A673 (cell line): ENCODE results near the gene PDE11A. TPM values are rescaled to one million over a fixed set of nuclear protein-coding genes. Genes with fewer than 3 reads are reported as not detected.

Experiments
- BruUV-seq: library from RNA; stranded (reverse); fragments of 400-500 nt; replicated peaks from 2 replicates; lab custom pipeline; 2021; lab: Mats Ljungman, UMichigan
- CTCF ChIA-PET: fragments of 300-600 bp; sonication (Branson Sonifier 250); formaldehyde crosslinking; loops from one replicate; lab custom pipeline; 2022; ENCODE audit warnings: antibody characterized with exemption; lab: Charles Lee
- POLR2A ChIA-PET: fragments of 300-600 bp; sonication (Branson Sonifier 250); formaldehyde crosslinking; loops from one replicate; lab custom pipeline; 2022; ENCODE audit warnings: antibody characterized with exemption; ENCODE audit not compliant: low non-redundant PET; lab: Charles Lee
- DNase-seq: peaks from one replicate; pipeline ENCODE4 v3.0.0-alpha.2; 2015; ENCODE audit warnings: low spot score
- H3K27ac ChIP-seq: fragments of 200-600 bp; sonication (generic); 2 replicates; pipeline ENCODE4 v1.5.1; 2016; ENCODE audit warnings: mixed run types, low read depth, mild to moderate bottlenecking, mixed read lengths, antibody characterized with exemption, low read length; ENCODE audit not compliant: poor library complexity, severe bottlenecking
- H3K27me3 ChIP-seq: fragments of 200-600 bp; sonication (generic); replicated peaks from 2 replicates; pipeline ENCODE4 v1.6.1; 2017; ENCODE audit warnings: mixed run types, low read depth, mild to moderate bottlenecking, mixed read lengths, antibody characterized with exemption, low read length; ENCODE audit not compliant: insufficient read depth, poor library complexity
- H3K36me3 ChIP-seq: fragments of 200-600 bp; sonication (generic); 2 replicates; pipeline ENCODE4 v1.6.1; 2016; ENCODE audit warnings: mixed run types, mild to moderate bottlenecking, mixed read lengths, antibody characterized with exemption, low read length; ENCODE audit not compliant: insufficient read depth, poor library complexity, severe bottlenecking
- H3K4me1 ChIP-seq: fragments of 200-600 bp; sonication (generic); 2 replicates; pipeline ENCODE4 v1.6.1; 2017; ENCODE audit warnings: mixed run types, mild to moderate bottlenecking, mixed read lengths, antibody characterized with exemption, low read length; ENCODE audit not compliant: insufficient read depth, poor library complexity, severe bottlenecking
- H3K4me3 ChIP-seq: fragments of 200-600 bp; sonication (generic); 2 replicates; pipeline ENCODE4 v1.5.1; 2016; ENCODE audit warnings: low read depth, mixed run types, mild to moderate bottlenecking, mixed read lengths, low read length; ENCODE audit not compliant: poor library complexity, severe bottlenecking
- H3K9me3 ChIP-seq: fragments of 200-600 bp; sonication (generic); 2 replicates; pipeline ENCODE4 v1.6.1; 2016; ENCODE audit warnings: mixed run types, low read depth, mild to moderate bottlenecking, mixed read lengths, antibody characterized with exemption, low read length; ENCODE audit not compliant: poor library complexity, severe bottlenecking
- CTCF ChIP-seq: fragments of 300-800, 200-600 bp; sonication (generic); conservative IDR thresholded peaks from 2 replicates; pipeline ENCODE4 v1.5.1; 2017; ENCODE audit warnings: low read depth, mild to moderate bottlenecking, antibody characterized with exemption, low read length, moderate library complexity, mixed read lengths
- EZH2 ChIP-seq: fragments of 200-600 bp; sonication (generic); IDR thresholded peaks from 2 replicates; pipeline ENCODE4 v1.6.1; 2017; ENCODE audit warnings: borderline replicate concordance, low read depth, mild to moderate bottlenecking, mixed read lengths, antibody characterized with exemption, low read length; ENCODE audit not compliant: poor library complexity, severe bottlenecking
- intact Hi-C: fragments of 100-400 bp; cut with micrococcal nuclease; formaldehyde crosslinking; loops from one replicate; pipeline ENCODE4 v1.10.0; 2022; ENCODE audit not compliant: unreplicated experiment
- total RNA-seq: library from RNA; stranded (reverse); gene quantifications from 2 replicates; pipeline ENCODE4 v1.2.3, GENCODE V29; 2021

The PDE11A gene
- total RNA-seq, 1 experiment from 2014 or later = not detected

DNA sequence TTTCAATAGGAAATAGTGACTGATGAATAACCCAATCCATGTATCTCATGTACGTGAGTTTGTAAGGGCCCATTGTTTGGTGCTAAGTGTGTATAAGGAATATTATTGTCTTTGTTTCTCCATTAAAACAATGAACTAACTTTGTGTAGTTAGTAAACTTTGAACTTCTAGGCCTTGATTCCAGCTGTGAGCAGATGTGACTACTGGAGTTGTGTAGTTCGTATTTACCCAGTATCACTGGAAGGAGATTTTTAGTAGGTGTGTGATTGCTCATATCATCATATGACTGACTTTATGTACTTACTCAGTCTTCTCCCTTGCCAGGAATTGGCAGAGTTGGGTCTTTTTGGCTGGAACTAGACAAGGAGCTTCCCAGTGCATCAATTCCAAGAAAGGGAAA, 452.6 kb downstream of the PDE11A start:
- POLR2A ChIA-PET = no interaction called here
- CTCF ChIA-PET = no interaction called here
- TF ChIP-seq CTCF = no peak
- no peak for TF ChIP-seq EZH2

GRCh38 chr2:177619461-177619860, 453.1 kb downstream of the PDE11A start:
- Histone ChIP-seq H3K4me3 (peak overlapping the region; percentile 69), H3K36me3 (no peaks in the 10 kb centered on the region), H3K9me3 (no peaks in the 10 kb centered on the region), H3K27ac (peak overlapping the region; percentile 99), H3K4me1 (peaks cover 22% of the 10 kb centered on the region), H3K27me3 (no peaks in the 10 kb centered on the region)
- TF ChIP-seq CTCF (no peak), EZH2 (no peak)
- ChIA-PET POLR2A (no interaction called here), CTCF (no interaction called here)
- no TSS peak for BruUV-seq
- no peak for DNase-seq
- intact Hi-C loops = no loop called here

More for the DNA sequence above, 452.6 kb downstream of the PDE11A start:
- no peaks in the 10 kb centered on the region for H3K36me3 ChIP-seq
- peaks cover 20% of the 10 kb centered on the region for H3K4me1 ChIP-seq
- H3K4me3 ChIP-seq = no peak overlapping the region
- DNase-seq = no peak
- BruUV-seq = no TSS peak
- H3K9me3 ChIP-seq = no peaks in the 10 kb centered on the region
- no peak overlapping the region for H3K27ac ChIP-seq
- H3K27me3 ChIP-seq = no peaks in the 10 kb centered on the region
- intact Hi-C loops = loop anchor here (5.0 kb wide), 1 partner anchor 57 kb away; no protein-coding TSS in a partner anchor

GRCh38 chr2:177618255-177619253, 454.0 kb downstream of the PDE11A start:
- Histone ChIP-seq H3K9me3 (no peaks in the 10 kb centered on the region), H3K27ac (peak overlapping the region; percentile 99), H3K4me1 (peaks cover 14% of the 10 kb centered on the region), H3K4me3 (peak overlapping the region; percentile 69), H3K36me3 (no peaks in the 10 kb centered on the region), H3K27me3 (no peaks in the 10 kb centered on the region)
- CTCF ChIA-PET = no interaction called here
- no peak for TF ChIP-seq EZH2
- no peak for TF ChIP-seq CTCF
- DNase-seq = peak; percentile 93
- BruUV-seq = TSS peak; percentile 34
- intact Hi-C loops = no loop called here
- POLR2A ChIA-PET = no interaction called here
